Lung microvascular endothelial cell (primary cell): Measurements from ENCODE around the gene EPHB2. TPM values are rescaled to one million over a fixed set of nuclear protein-coding genes. Genes with fewer than 3 reads are reported as not detected.

ENCODE experiments used
- DNase-seq, 2 donors: peaks; one replicate each; pipeline versions ENCODE4 v3.0.0 to v3.0.0-alpha.2; 2010; ENCODE audit warnings: low read depth in 2 of 2
- total RNA-seq: library from RNA; depleted of rRNA; stranded (reverse); fragments of >200 nt; gene quantifications from 2 replicates; pipeline ENCODE4 v1.2.1, GENCODE V29; 2014

The EPHB2 gene
- total RNA-seq, 1 donor from 2014 or later, result 18.7 TPM

DNA sequence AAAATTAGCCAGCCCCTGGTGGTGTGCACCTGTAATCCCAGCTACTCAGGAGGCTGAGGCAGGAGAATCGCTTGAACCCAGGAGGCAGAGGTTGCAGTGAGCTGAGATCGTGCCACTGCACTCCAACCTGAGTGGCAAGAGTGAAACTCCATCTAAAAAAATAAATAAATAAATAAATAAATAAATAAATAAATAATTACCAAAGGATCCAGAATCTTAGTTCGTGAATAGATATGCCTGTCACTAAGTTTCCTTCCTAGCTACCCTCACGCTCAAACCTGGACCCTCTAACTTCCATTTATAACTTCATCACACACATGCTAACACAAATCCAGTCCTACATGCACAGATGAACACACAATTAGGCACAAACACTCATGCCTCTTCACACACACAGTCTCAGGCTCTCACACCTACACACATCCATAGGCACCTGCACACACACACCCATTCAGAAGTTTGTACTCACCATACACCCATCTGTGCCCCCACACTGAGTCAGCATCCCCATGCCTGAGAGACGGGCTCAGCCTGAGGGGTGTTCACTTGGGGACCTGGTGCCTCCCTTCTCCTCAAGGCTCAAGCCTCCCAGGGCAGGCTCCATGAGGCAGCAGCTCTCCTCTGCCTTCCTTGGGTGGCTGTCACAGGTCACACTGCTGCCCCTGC lies 200.5 kb downstream of the EPHB2 start:
- no peak for DNase-seq

DNA sequence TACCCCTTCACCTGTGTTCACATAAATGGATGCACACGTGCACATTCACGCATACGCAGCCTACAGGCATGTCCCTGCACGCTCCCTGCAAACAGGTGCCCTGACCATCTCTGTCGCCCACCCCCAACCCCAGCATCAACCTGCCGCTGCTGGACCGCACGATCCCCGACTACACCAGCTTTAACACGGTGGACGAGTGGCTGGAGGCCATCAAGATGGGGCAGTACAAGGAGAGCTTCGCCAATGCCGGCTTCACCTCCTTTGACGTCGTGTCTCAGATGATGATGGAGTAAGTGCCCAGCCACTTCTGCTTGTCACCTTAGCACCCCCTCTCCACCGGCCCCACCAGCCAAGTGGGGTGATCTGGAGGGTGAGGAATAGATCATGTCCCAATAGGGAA lies 201.7 kb downstream of the EPHB2 start:
- DNase-seq, result no peak

DNA sequence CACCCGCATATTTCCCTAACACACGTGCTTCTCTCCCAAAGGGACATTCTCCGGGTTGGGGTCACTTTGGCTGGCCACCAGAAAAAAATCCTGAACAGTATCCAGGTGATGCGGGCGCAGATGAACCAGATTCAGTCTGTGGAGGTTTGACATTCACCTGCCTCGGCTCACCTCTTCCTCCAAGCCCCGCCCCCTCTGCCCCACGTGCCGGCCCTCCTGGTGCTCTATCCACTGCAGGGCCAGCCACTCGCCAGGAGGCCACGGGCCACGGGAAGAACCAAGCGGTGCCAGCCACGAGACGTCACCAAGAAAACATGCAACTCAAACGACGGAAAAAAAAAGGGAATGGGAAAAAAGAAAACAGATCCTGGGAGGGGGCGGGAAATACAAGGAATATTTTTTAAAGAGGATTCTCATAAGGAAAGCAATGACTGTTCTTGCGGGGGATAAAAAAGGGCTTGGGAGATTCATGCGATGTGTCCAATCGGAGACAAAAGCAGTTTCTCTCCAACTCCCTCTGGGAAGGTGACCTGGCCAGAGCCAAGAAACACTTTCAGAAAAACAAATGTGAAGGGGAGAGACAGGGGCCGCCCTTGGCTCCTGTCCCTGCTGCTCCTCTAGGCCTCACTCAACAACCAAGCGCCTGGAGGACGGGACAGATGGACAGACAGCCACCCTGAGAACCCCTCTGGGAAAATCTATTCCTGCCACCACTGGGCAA lies 202.9 kb downstream of the EPHB2 start:
- DNase-seq, result no peak

DNA sequence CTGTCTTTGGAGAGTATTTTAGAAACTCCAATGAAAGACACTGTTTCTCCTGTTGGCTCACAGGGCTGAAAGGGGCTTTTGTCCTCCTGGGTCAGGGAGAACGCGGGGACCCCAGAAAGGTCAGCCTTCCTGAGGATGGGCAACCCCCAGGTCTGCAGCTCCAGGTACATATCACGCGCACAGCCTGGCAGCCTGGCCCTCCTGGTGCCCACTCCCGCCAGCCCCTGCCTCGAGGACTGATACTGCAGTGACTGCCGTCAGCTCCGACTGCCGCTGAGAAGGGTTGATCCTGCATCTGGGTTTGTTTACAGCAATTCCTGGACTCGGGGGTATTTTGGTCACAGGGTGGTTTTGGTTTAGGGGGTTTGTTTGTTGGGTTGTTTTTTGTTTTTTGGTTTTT lies 203.5 kb downstream of the EPHB2 start:
- no peak for DNase-seq

DNA sequence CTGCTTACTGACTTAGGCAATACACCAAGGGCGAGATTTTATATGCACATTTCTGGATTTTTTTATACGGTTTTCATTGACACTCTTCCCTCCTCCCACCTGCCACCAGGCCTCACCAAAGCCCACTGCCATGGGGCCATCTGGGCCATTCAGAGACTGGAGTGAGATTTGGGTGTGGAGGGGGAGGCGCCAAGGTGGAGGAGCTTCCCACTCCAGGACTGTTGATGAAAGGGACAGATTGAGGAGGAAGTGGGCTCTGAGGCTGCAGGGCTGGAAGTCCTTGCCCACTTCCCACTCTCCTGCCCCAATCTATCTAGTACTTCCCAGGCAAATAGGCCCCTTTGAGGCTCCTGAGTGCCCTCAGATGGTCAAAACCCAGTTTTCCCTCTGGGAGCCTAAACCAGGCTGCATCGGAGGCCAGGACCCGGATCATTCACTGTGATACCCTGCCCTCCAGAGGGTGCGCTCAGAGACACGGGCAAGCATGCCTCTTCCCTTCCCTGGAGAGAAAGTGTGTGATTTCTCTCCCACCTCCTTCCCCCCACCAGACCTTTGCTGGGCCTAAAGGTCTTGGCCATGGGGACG lies 204.1 kb downstream of the EPHB2 start:
- DNase-seq, result no peak

DNA sequence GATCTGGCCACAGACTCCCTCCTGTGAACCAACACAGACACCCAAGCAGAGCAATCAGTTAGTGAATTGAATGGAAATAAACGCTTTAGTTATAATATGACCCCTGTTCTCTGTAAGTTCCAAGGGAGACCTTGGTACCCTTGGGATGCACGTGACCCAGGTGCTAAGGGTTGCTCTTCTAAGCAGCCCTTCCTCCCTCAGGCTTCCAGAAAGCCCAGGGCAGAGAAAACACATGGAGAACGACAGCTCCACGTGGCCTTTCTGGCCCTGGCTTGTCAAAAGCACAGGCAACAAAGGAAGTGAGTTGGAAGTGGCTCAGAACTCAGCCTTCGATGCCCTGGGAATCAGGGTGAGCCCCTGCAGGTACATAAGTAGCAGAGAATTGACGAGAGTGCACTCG lies 204.6 kb downstream of the EPHB2 start:
- DNase-seq, result peak in 1 of 2 donors; percentile 19

DNA sequence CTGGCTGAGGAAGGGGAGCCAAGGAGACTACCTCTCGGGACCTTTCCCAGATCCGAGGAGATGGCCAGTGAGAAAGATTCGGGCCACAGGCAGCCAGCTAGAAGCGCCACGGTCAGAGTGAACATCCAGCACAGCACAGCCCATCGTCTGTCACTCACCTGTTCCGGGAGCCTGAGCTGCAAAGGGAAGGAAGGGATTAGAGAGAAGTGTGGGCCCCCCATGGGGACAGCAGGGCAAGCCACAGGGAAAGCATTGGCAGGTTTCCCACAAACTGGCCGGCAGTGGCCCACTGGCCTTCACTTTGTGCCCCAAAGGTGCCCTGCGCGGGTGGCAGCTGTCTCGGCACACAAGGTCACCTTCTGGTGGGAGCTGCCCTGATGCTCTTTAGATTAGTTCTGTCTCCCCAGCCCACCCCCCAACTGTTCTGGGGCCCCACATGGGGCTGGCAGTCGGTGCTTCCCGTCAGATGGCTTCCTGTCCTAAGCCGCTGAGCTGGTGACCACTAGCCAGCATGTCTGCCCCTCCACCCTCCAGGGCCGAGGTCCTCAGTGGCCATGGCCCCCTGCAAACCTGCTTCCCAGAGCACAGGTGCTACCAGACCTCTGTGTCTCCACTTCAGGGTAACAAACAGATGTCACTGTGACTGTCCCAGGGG lies 205.3 kb downstream of the EPHB2 start:
- peak; percentile 19 to 68 for DNase-seq

DNA sequence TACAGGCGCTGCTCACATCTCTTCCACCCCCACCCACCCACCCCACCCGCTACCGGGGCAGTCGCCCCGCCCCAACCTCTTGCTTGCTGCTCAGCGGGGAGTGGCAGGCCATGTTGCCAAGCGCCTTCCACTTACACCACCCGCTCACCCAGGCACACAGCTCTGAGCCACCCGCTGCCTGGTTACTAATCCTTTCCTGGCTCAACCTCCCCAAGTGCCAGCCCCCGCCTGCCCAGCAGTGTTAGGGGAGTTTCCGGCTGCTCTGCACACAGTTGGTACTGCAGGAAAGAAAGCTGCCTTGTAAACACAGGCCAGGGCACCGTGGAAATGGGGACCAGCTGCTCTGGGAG lies 205.8 kb downstream of the EPHB2 start:
- DNase-seq, result peak; percentile 29 to 47

DNA sequence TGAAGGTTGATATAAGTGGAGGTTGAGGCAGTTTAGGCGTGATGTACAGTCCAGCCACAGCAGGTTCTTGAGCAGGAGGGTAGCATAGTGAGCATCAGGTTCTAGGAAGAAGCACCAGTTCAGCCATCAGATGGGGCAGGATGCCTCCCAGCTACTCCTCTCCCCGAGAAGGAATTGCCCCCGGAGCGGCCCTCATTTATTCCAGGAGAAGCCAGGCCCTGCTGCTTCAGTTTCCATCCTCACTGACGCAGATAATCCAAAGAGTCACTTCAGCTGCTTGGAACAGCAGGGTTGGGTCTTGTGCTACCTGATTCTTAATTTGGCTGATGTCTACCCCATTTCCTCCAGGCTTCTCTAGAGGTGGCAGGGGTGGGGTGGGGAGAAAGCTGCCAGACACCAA lies 207.3 kb downstream of the EPHB2 start:
- DNase-seq, result no peak

DNA sequence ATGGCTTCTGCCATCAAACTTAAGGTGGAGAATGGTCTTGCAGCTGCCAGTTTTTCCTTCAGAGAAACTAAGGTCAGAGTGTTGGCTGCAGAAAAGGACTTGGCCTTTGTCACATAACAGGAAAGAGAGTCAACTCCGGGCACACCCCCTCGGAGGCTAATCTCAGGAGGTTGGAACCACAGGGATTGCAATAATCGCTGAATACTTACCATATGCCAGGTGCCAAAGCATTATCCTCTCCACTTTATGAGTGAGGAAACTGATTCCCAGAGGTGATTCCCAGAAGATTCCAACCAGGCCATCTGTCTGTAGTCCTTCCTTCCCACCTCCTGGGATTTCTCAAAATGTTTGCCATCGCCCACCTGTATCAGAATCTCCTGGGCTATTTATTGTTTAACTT lies 208.0 kb downstream of the EPHB2 start:
- DNase-seq, result no peak

DNA sequence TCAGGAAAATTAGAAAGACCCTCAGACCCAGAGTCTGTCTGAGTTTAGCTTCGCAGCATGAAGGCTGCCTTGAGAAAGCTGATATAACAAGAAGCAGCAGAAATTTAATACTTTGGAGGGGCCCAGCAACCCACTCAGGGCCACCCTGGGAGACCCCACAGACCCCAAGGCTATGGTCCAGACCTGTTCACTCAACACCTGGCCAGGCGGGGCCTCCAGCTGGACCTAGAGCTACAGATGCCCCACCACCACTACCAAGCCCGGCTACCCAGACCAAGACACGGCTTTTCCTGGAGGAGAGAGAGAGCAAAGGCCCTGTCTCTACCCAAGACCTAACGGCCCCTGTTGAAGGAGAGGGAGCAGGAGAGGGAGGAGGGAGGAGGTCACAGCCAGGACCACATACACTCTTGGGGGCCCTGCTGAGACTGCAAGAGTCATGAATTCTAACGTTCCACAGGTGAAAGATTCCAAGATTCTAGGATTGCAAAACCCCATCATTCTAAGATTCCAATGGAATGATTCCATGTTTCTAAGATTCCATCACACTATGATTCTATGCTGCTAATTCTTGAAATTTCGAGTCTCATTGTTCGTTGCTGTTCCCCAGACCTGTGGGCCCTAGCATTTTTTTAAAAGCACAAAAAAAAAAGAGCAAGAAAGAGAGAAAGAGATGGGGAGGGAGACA lies 208.8 kb downstream of the EPHB2 start:
- DNase-seq, result no peak

DNA sequence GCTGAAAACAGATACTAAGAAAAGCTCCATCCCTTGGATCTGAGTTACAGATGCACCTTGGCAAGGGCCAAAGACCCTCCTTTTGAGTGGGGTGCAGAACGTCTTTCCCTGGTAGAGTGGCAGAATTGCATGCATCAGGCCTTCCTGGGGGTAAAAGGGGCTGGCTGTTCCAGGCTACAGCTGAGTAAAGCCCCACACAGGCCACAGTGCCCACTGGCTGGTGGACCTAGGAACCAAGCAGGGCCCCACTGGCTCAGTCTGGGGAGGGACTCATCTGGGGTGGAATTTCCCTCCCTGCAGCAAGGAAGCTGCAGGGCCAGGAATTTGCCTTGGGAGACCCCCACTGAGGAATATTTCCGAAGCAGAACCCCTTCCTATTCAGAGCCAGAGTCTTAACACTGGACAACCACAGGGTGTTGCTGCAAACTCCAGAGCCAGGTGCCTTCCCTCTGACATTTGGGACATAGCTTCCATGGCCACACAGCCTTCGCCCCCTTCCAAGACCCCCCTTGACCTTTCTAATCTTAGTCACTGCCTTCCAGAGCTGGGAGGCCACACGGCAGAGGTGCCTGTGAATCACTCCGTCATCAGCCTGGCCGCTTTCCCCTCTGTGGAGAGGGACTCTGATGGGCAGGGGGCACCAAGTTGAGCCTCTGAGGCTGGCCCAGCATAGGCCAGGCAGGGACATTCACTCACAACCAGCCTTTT lies 209.5 kb downstream of the EPHB2 start:
- DNase-seq, result no peak

DNA sequence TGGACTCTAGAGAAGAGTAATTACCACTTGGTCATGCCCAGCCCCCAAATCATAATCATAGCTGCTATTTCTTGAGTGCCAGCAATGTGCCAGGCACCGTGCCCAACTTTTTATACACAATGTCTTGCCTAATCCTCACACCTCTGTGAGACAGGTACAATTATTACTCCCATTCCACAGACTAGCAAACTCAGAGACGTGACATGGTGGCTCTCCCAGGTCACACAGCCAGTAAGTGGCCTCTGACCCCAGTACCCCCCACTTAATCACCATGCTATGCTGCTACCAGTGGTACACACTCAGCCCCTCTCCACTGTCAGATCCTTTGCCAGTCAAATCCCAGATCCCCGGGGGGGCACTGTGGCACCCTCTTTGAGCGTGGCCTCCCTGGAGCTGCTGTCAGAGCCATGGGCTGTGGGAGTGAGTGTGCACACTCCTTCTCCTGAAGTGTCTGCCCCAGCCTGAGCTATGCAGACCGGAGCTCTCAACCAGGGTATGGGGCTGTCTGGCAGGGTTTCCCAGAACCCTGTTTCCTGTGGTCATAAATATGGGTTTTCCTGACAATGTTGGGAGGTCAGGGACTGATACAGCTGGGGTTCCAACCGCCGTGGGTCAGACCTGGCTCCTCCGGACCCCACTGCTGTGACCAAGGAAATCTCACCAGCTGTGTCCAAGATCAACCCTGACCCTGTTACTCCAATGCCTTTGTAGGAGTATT lies 210.3 kb downstream of the EPHB2 start:
- DNase-seq, result peak; percentile 23 to 75

DNA sequence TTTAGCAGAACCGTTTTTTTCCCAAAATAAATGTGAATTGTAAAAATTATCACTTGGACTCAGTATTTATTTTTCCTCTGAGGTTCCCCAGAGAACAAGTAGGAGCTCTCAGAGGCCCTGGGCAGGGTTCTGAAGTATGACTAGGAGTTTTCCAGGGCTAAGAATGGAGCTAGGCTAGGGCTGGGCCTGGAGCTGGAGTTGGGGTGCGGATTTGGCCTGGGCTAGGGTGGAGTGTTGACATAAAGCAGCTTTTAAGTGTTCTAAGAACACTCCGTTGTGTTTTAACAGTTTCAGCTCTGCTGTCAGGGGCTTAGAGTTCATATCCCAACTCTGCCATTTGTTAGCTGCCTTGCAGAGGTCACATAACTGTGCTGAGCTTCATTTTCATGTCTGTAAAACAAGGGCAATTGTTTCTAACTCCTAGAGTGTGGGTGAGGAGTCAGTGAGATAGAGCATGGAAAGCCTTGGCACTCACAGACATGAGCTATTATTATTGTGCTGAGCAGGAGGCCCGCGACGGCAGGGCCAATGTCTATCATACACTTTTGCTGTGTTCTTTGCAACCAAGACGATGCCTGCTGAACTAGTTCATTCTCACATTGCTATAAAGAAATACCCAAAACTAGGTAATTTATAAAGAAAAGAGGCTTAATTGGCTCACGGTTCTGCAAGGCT lies 210.9 kb downstream of the EPHB2 start:
- no peak for DNase-seq

DNA sequence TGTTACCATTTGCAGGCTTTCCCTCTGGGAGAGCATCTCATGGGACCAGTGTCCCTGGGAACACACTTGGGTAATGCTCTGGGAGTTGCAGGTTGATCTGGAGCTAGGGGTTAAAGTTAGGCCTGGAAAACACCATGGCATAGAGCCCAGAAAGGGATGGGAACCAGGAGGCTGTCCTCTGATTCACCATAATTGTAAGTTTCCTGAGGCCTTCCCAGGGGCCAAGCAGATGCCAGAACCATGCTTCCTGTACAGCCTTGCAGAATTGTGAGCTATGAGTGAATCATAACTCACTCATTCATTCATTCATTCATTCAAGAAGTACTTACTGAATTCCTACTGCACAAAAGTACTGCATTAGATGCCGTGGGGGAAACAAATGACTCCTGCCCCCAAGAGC lies 212.0 kb downstream of the EPHB2 start:
- DNase-seq, result peak; percentile 74 to 91

DNA sequence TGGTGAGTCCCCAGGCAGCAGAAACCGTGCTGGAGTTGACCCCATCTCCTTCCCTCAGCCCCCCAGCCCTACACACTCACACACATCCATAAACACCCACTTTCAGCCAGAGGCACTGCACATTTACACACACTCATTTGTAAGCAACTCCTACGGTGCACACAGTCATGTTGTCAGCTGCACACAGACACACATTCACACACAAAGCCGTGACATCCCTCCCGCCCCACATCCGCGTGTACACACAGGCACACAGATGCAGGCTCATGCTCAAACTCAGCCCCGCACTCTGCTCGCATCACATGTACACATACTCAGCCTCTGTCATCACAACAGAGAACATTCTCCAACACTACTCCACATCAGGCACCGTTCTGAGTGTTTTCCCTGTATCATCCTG lies 214.5 kb downstream of the EPHB2 start:
- no peak for DNase-seq

DNA sequence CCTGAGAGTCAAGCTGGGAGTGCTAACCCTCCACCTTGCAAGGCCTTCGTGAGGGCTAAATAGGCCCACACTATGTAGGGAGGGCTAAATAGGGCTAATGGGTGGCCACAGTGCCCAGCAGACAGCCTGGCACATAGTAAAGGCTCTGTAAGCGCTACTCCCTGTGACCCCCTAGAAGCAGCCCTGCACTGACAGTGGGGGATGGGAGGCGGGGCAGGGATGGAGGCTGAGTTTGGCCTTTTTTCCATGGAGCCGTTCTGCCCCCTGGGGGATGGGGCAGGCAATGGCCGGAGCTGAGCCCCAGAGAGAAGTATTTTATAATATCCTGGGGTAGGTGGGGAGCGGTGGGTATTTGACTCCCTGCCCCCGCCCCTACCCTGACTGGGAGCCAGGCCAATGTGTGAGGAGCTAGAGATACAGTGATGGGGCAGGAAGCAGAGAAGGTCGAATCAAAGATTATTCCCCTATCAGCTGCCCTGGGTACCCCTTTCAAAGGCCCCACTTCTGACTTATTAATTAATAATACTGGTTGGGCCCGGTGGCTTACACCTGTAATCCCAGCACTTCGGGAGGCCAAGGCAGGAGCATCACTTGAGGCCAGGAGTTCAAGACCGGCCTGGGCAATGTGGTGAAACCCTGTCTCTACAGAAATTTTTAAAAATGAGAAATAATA lies 219.7 kb downstream of the EPHB2 start:
- DNase-seq, result peak; percentile 45 to 69

DNA sequence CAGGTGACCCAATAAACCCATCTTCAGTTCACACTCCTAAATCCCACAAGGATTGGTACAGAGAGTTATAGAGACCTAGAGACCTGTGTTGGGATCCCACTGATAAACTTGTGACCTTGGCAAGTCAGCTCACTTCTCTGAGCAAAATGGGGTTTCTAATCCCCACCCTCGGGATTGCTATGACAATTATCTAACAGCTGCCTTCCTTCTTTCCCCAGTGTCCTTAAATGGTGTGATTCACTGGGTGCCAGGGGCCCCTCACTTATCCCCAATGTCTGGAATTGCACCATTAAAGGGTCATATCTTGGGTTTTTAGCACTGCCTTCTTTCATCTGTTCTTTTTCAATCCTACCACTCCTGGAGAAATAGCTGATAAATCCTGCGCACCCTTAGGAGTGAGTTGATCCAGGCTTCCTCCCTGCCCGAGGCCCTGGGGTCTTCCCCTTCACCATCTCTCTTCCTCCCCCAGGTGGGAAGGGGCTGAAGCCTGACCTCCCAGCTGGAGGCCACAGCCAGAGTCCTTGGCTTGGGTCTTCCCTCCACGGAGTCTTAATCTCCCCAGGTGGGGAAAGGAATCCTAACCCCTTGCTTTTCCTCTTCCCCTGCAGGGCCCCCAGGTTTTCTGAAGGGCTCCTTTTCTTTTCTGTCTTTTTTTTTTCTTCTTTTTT lies 222.3 kb downstream of the EPHB2 start:
- no peak for DNase-seq

DNA sequence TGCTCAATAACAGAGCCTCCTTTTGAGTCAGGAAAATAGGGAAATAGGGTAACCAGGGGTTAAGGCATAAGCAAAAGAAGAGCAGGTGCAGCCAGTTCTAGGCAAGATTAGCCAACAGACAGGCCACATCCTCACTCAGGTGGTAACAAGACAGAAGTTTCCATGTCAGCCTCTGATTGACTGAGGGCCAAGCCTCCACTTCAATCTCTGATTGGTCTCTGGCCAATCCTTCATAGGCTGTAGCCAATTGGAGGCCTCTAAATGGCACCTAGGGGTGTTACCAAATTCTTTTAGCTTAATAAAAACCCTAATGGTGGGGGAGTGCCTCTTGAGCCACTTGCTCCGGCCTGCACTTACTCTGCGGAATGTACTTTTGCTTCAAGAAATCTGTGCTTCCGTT lies 224.8 kb downstream of the EPHB2 start:
- no peak for DNase-seq
